Suprapubic skin (tissue), 4 donors: ENCODE results near the gene ZDHHC14. TPM values are rescaled to one million over a fixed set of nuclear protein-coding genes. Genes with fewer than 3 reads are reported as not detected.

Experiments
- DNase-seq, 2 donors: peaks; one replicate each; pipeline ENCODE4 v3.0.0-alpha.2; 2019; ENCODE audit warnings: low spot score in 2 of 2
- H3K27ac ChIP-seq: fragments of 200-600 bp; sonication (generic); one replicate; pipeline ENCODE4 v1.5.1; 2019
- H3K27me3 ChIP-seq: fragments of 200-600 bp; sonication (generic); one replicate; pipeline ENCODE4 v1.5.1; 2019
- H3K36me3 ChIP-seq: fragments of 200-600 bp; sonication (generic); one replicate; pipeline ENCODE4 v1.5.1; 2019
- H3K4me1 ChIP-seq: fragments of 200-600 bp; sonication (generic); one replicate; pipeline ENCODE4 v1.5.1; 2019
- H3K4me3 ChIP-seq: fragments of 200-600 bp; sonication (generic); one replicate; pipeline ENCODE4 v1.5.1; 2019; ENCODE audit warnings: mild to moderate bottlenecking
- H3K9me3 ChIP-seq: fragments of 200-600 bp; sonication (generic); one replicate; pipeline ENCODE4 v1.5.1; 2019
- EP300 ChIP-seq: sonication (generic); formaldehyde crosslinking; IDR thresholded peaks from one replicate; pipeline ENCODE4 v1.6.1; 2017; ENCODE audit warnings: antibody characterized with exemption
- POLR2A ChIP-seq, 2 donors: fragments of 450-650 bp; IDR thresholded peaks; one replicate each; pipeline ENCODE4 v1.6.1; 2017; ENCODE audit warnings: antibody characterized with exemption in 2 of 2, mild to moderate bottlenecking in 2 of 2, moderate library complexity in 2 of 2
- POLR2AphosphoS5 ChIP-seq, 3 donors: sonication (generic); formaldehyde crosslinking; IDR thresholded peaks; one replicate each; pipeline ENCODE4 v1.6.1; 2017; ENCODE audit warnings: antibody characterized with exemption in 3 of 3
- WGBS: methylation state at CpG from one replicate; pipeline ENCODE4 v1.1.5; 2018; 5-methylcytosine and 5-hydroxymethylcytosine counted together
- total RNA-seq, 4 donors: library from RNA; depleted of rRNA; stranded (reverse); fragments of >200 nt; gene quantifications; one replicate each; pipeline ENCODE4 v1.1.0, GENCODE V29; 2016
- TF ChIP-seq, protein P1 (sequence below), 2 donors: fragments of 200-600 bp in 1 of 2; fragments of 450-650 bp in 1 of 2; sonication (generic) in 1 of 2; IDR thresholded peaks; one replicate each; pipeline ENCODE4 v1.5.1; 2016 to 2019; ENCODE audit warnings: antibody characterized with exemption in 2 of 2, mild to moderate bottlenecking in 1 of 2, moderate library complexity in 1 of 2

ZDHHC14 gene
- total RNA-seq, 4 donors from 2014 or later: 4.3 to 9.9 (median 7.7) TPM

DNA sequence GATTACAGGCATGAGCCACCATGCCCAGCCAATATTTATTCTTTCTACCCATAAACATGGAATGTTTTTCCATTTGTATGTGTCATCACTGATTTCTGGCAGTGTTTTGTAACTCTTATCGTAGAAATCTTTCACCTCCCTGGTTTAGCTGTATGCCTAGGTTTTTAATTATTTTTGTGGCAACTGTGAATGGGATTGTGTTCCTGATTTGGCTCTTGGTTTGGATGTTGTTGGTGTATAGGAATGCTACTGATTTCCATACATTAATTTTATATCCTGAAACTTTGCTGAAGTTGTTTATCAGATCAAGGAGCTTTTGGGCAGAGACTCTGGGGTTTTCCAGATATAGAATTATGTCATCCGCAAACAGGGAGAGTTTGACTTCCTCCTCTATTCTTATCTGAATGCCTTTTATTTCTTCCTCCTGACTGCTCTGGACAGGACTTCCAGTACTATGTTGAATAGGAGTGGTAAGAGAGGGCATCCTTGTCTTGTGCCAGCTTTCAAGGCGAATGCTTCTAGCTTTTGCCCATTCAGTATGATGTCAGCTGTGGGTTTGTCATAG lies 198.6 kb downstream of the ZDHHC14 start:
- no peaks in the 10 kb centered on the region for H3K27me3 ChIP-seq
- no peak overlapping the region for H3K27ac ChIP-seq
- no peak overlapping the region for H3K4me3 ChIP-seq
- TF ChIP-seq, protein P1, sequence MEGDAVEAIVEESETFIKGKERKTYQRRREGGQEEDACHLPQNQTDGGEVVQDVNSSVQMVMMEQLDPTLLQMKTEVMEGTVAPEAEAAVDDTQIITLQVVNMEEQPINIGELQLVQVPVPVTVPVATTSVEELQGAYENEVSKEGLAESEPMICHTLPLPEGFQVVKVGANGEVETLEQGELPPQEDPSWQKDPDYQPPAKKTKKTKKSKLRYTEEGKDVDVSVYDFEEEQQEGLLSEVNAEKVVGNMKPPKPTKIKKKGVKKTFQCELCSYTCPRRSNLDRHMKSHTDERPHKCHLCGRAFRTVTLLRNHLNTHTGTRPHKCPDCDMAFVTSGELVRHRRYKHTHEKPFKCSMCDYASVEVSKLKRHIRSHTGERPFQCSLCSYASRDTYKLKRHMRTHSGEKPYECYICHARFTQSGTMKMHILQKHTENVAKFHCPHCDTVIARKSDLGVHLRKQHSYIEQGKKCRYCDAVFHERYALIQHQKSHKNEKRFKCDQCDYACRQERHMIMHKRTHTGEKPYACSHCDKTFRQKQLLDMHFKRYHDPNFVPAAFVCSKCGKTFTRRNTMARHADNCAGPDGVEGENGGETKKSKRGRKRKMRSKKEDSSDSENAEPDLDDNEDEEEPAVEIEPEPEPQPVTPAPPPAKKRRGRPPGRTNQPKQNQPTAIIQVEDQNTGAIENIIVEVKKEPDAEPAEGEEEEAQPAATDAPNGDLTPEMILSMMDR (IDR thresholded peaks at IDR 0.05): no peak
- TF ChIP-seq EP300 (no peak), POLR2A (IDR thresholded peaks at IDR 0.05) (no peak), POLR2AphosphoS5 (IDR thresholded peaks at IDR 0.05) (no peak)
- H3K9me3 ChIP-seq: no peaks in the 10 kb centered on the region
- no peak for DNase-seq
- H3K4me1 ChIP-seq: peaks cover 10% of the 10 kb centered on the region
- H3K36me3 ChIP-seq: no peaks in the 10 kb centered on the region
- 38% methylated on average over 3 of the region's 3 CpGs for WGBS

DNA sequence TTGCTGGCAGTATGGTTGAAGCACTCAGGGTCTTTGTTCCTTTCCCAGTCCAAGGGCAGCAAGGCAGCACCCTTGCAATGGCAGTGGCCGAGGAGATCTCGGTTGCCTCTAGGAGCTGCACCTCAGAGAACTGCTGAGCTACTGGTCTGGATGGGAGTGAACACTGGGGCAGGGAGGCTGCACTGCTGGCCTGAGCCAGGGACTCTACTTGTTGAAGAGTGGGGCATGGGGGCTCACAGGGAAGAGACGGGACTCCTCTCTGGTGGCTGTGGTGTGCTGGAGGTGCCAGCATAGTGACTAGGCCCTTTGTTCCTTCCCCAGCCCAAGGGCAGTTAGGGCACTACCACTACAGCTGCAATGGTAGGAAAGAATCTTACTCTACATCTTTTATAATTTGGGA lies 203.0 kb downstream of the ZDHHC14 start:
- H3K27me3 ChIP-seq: no peaks in the 10 kb centered on the region
- DNase-seq: no peak
- no peak overlapping the region for H3K4me3 ChIP-seq
- no peaks in the 10 kb centered on the region for H3K36me3 ChIP-seq
- WGBS: 94% methylated on average over 3 of the region's 3 CpGs
- no peak for TF ChIP-seq POLR2AphosphoS5 (IDR thresholded peaks at IDR 0.05)
- TF ChIP-seq, protein P1 (IDR thresholded peaks at IDR 0.05): no peak
- TF ChIP-seq EP300: no peak
- TF ChIP-seq POLR2A (IDR thresholded peaks at IDR 0.05): no peak
- peaks cover 10% of the 10 kb centered on the region for H3K4me1 ChIP-seq
- H3K27ac ChIP-seq: no peak overlapping the region
- H3K9me3 ChIP-seq: no peaks in the 10 kb centered on the region

DNA sequence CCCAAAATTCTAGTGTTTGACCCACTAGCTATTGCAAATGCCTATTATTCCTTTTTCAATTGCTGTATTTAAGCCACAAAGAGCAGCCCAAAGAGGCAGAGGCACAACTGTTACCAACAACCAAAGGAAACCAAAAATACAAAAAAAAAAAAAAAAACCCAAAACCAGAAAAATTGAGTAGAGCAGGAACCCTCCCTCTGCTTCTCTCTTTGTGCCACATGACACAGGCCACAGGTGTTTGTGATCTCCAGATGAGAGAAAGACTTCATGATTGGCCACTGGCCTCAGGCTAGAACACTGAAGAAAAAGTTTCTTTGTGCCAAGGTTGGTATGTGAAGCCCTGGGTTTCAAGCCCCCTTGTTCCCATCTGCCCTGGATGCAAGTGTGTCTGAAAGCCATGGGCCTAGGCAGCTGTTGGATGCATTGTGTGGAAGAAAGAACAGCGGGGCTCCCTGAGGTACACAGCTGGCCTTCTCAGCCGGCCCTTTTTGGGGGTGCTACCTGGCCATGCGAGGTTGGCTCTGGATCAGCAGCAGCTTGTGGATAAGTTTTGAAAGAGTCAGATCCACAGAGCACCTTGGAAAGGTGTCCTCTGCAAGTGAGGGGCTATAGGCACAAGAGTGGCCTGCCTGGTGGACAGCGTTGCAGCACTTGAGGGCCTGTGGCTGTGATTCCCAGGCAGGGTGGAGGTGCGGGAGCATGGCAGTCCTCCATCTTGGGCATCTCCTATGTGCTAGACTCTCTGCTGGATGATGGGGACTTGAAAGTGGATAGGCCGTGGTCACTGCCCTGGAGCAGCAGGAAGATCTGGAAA lies 204.5 kb downstream of the ZDHHC14 start:
- Histone ChIP-seq H3K36me3 (no peaks in the 10 kb centered on the region), H3K9me3 (peaks cover 6% of the 10 kb centered on the region), H3K4me1 (no peaks in the 10 kb centered on the region), H3K4me3 (no peak overlapping the region), H3K27ac (no peak overlapping the region), H3K27me3 (no peaks in the 10 kb centered on the region)
- TF ChIP-seq, protein P1 (IDR thresholded peaks at IDR 0.05): no peak
- TF ChIP-seq POLR2AphosphoS5 (IDR thresholded peaks at IDR 0.05): no peak
- TF ChIP-seq EP300: no peak
- no peak for TF ChIP-seq POLR2A (IDR thresholded peaks at IDR 0.05)
- 93% methylated on average over 2 of the region's 6 CpGs for WGBS
- DNase-seq: no peak

DNA sequence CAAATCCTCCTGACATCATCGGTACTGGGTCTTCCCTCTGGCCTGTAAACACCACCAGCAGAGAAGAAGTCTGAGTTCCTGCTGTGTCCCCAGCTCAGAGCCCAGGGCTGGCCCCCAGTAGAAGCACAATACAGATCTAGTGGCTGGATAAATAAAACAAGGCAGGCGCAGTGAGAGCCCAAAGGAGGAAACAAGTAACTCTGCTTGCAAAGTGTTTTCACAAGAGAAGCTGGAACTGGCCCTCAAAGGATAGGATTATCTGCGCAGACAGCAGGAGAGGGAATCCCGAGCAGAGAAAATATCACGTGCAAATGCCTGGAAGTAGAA lies 205.1 kb downstream of the ZDHHC14 start:
- Histone ChIP-seq H3K27me3 (no peaks in the 10 kb centered on the region), H3K27ac (no peak overlapping the region), H3K36me3 (no peaks in the 10 kb centered on the region), H3K4me1 (no peaks in the 10 kb centered on the region), H3K9me3 (peaks cover 6% of the 10 kb centered on the region), H3K4me3 (no peak overlapping the region)
- DNase-seq: no peak
- WGBS: 87% methylated on average over 5 of the region's 5 CpGs
- no peak for TF ChIP-seq POLR2AphosphoS5 (IDR thresholded peaks at IDR 0.05)

DNA sequence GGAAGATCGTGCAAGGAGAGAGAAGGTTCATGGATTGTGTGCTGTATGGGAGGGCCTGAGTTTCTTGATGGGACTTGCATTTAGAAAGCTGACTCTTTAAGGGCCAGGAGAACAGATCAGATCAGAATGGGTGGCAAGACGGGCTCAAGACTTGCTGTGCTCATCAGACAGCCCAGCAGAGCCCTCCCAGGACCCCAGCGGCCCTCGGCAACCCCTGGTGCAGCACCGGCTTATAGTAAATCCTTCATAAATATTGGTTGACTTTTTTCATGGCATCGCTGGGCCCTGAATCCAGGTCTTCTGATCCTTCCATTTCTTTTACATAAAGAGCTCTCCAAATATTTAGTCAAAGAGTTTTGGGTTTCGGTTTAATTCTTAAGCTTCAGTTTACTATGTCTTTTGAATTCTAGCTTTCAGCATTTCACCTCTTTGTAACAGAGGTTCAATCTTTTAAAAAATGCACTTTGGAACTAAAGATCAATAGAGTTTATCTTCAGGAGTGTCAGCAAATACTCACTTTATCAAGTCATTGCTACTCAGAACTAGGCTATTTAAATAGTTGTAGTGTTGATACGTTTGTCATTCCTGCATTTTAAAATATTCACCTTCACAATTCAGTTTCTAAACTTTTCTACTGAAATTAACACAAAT lies 205.6 kb downstream of the ZDHHC14 start:
- H3K27ac ChIP-seq: no peak overlapping the region
- no peak overlapping the region for H3K4me3 ChIP-seq
- no peak for DNase-seq
- H3K9me3 ChIP-seq: peaks cover 6% of the 10 kb centered on the region
- no peaks in the 10 kb centered on the region for H3K4me1 ChIP-seq
- H3K36me3 ChIP-seq: no peaks in the 10 kb centered on the region
- no peak for TF ChIP-seq EP300
- no peak for TF ChIP-seq POLR2AphosphoS5 (IDR thresholded peaks at IDR 0.05)
- TF ChIP-seq, protein P1 (IDR thresholded peaks at IDR 0.05): no peak
- TF ChIP-seq POLR2A (IDR thresholded peaks at IDR 0.05): no peak
- H3K27me3 ChIP-seq: no peaks in the 10 kb centered on the region
- WGBS: 92% methylated on average over 8 of the region's 8 CpGs
